SU-DHL-6 (cell line): ENCODE data around the gene TLE1.

Source experiments
- EZH2phosphoT487 ChIP-seq: fragments of 200-600 bp; sonication (generic), shearing (Covaris generic); conservative IDR thresholded peaks from 2 replicates; pipeline ENCODE4 v1.6.1; 2018; ENCODE audit warnings: mild to moderate bottlenecking, antibody characterized with exemption, low read length, moderate library complexity, mixed read lengths
- TF ChIP-seq, protein P1 (sequence below): fragments of 200-600 bp; sonication (generic); IDR thresholded peaks from one replicate; pipeline ENCODE4 v1.5.1; 2017; ENCODE audit warnings: antibody characterized with exemption, mild to moderate bottlenecking, low read length, moderate library complexity; ENCODE audit not compliant: insufficient read depth, poor library complexity, severe bottlenecking

DNA sequence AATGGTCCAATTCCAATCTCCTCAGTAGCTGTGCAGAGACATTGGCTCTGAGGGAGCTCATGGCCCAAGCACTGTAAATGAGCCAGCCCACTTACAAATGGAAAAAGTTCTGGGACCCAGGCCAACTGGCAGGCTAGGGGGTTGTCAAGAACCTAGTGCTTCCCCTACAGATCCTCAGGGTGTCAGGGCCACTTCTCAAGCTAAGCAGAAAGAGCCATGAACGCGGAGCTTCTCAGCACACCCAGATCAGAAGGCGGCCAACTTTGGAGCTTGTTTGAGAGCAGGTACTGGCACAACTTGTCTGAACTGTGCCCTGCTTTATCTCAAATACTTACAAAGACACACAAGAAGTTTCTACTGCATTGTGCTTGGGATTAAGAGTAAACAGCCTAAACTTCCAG lies 17.5 kb downstream of the TLE1 start:
- TF ChIP-seq, protein P1, sequence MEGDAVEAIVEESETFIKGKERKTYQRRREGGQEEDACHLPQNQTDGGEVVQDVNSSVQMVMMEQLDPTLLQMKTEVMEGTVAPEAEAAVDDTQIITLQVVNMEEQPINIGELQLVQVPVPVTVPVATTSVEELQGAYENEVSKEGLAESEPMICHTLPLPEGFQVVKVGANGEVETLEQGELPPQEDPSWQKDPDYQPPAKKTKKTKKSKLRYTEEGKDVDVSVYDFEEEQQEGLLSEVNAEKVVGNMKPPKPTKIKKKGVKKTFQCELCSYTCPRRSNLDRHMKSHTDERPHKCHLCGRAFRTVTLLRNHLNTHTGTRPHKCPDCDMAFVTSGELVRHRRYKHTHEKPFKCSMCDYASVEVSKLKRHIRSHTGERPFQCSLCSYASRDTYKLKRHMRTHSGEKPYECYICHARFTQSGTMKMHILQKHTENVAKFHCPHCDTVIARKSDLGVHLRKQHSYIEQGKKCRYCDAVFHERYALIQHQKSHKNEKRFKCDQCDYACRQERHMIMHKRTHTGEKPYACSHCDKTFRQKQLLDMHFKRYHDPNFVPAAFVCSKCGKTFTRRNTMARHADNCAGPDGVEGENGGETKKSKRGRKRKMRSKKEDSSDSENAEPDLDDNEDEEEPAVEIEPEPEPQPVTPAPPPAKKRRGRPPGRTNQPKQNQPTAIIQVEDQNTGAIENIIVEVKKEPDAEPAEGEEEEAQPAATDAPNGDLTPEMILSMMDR: no peak
- TF ChIP-seq EZH2phosphoT487: no peak
